OCI-LY1 (cell line): ENCODE results near the gene EMILIN3.

ENCODE experiments used
- CTCF ChIP-seq: fragments of 200-600 bp; sonication (generic), shearing (Covaris generic); IDR thresholded peaks from 2 replicates; pipeline ENCODE4 v1.5.1; 2017; ENCODE audit warnings: mild to moderate bottlenecking, antibody characterized with exemption, low read length, moderate library complexity, mixed read lengths
- EZH2 ChIP-seq: fragments of 200-600 bp; sonication (generic), shearing (Covaris generic); IDR thresholded peaks from 2 replicates; pipeline ENCODE4 v1.8.0; 2017; ENCODE audit warnings: borderline replicate concordance, mixed run types, mild to moderate bottlenecking, antibody characterized with exemption, low read length, moderate library complexity, mixed read lengths

GRCh38 chr20:41339957-41340326, 26.7 kb downstream of the EMILIN3 start:
- TF ChIP-seq CTCF = peak; percentile 99
- TF ChIP-seq EZH2 = no peak
